Right lobe of liver (tissue), 6 donors: ENCODE data around the gene ELOA. TPM values are rescaled to one million over a fixed set of nuclear protein-coding genes. Genes with fewer than 3 reads are reported as not detected.
A peak's percentile ranks its signal among the peaks of the same experiment; 100 is the strongest.

Experiments used
- ATAC-seq, 4 donors: fragments of 200-7000 bp; cut with Tn5 transposase; one replicate each; pipeline ENCODE4 v1.9.1; 2020; ENCODE audit warnings: mild to moderate bottlenecking in 4 of 4, moderate library complexity in 4 of 4
- DNase-seq, 3 donors: peaks; one replicate each; pipeline ENCODE4 v3.0.0-alpha.2; 2020
- H3K27ac ChIP-seq, 3 donors: fragments of 200-600 bp; one replicate each; pipeline ENCODE4 v1.8.0; 2022
- H3K27me3 ChIP-seq, 2 donors: fragments of 200-600 bp; one replicate each; pipeline ENCODE4 v1.8.0; 2022
- H3K36me3 ChIP-seq, 4 donors: fragments of 200-600 bp; sonication (generic) in 1 of 4; one replicate each; pipeline versions ENCODE4 v1.5.1 to v1.8.0; 2017 to 2022; ENCODE audit warnings: control low read depth in 1 of 4
- H3K4me1 ChIP-seq, 4 donors: fragments of 200-600 bp; sonication (generic) in 1 of 4; one replicate each; pipeline versions ENCODE4 v1.5.1 to v1.8.0; 2017 to 2022; ENCODE audit warnings: control low read depth in 1 of 4
- H3K4me3 ChIP-seq, 3 donors: fragments of 200-600 bp; one replicate each; pipeline ENCODE4 v1.8.0; 2022
- H3K9me3 ChIP-seq, 4 donors: fragments of 200-600 bp; sonication (generic) in 1 of 4; one replicate each; pipeline versions ENCODE4 v1.5.1 to v1.8.0; 2017 to 2022; ENCODE audit warnings: control low read depth in 1 of 4
- CTCF ChIP-seq, 4 donors: fragments of 200-600 bp in 3 of 4; fragments of 450-650 bp in 1 of 4; IDR thresholded peaks; one replicate each; pipeline versions ENCODE4 v1.5.1 to v1.8.0; 2016 to 2022; ENCODE audit warnings: antibody characterized with exemption in 4 of 4, mild to moderate bottlenecking in 2 of 4
- POLR2A ChIP-seq: fragments of 450-650 bp; IDR thresholded peaks from one replicate; pipeline ENCODE4 v1.6.1; 2017; ENCODE audit warnings: antibody characterized with exemption, mild to moderate bottlenecking
- WGBS: methylation state at CpG from one replicate; pipeline ENCODE4 v1.1.6; 2018; ENCODE audit warnings: low coverage, low lambda C conversion rate; ENCODE audit not compliant: insufficient coverage; ENCODE audit errors: missing lambda C conversion rate; 5-methylcytosine and 5-hydroxymethylcytosine counted together
- intact Hi-C, 2 donors: fragments of 100-400 bp; cut with DNase I; formaldehyde crosslinking; loops; one replicate each; pipeline versions ENCODE4 v1.11.2 to v1.14.1; 2022
- total RNA-seq, 6 experiments: library from RNA; depleted of rRNA in 2 of 6; stranded (reverse); fragments of >200 nt in 2 of 6; fragmentation: NEBNext Ultra II Directional in 3 of 6; extraction: Animal tissue kit (Norgen Biotek cat#: 25700) in 3 of 6; gene quantifications; one replicate each; pipeline versions ENCODE4 v1.1.0 to v1.2.4, GENCODE V29; 2016 to 2023
- donor health status: DM: no; HTN: yes; CAD: no.
- donor health status: DM: no; HTN: no; CAD: no.
- donor health status: DM: no; HTN: no; CAD: no.
- donor health status: DM: no; HTN: yes; CAD: no.
- donor health status: DM: no; HTN: yes; CAD: no.

Gene ELOA
- total RNA-seq, 6 experiments from 2014 or later = 21.1 to 42.2 (median 36.1) TPM

GRCh38 chr1:23806280-23806679 lies 63.0 kb downstream of the ELOA start:
- ATAC-seq = no peak
- 72% methylated on average over 6 of the region's 6 CpGs for WGBS
- DNase-seq = no peak
- H3K4me3 ChIP-seq = no peak overlapping the region
- H3K27ac ChIP-seq = no peak overlapping the region
- intact Hi-C loops = loop anchor here in 1 of 2 donors (10.0 kb wide), 1 partner anchor 59 kb away; the partner anchor contains the start of gene FUCA1
- peaks cover 0 to 33% (median 8%) of the 10 kb centered on the region in 4 donors for H3K36me3 ChIP-seq
- no peak for TF ChIP-seq CTCF (IDR thresholded peaks at IDR 0.05)
- H3K27me3 ChIP-seq = no peaks in the 10 kb centered on the region
- peaks cover 0 to 50% (median 16%) of the 10 kb centered on the region in 4 donors for H3K4me1 ChIP-seq
- H3K9me3 ChIP-seq = no peaks in the 10 kb centered on the region

- no peaks in the 10 kb centered on the region for H3K9me3 ChIP-seq
- peak overlapping the region in 1 of 3 donors; percentile 5 for H3K27ac ChIP-seq
- H3K4me3 ChIP-seq = no peak overlapping the region
- intact Hi-C loops = loop anchor here in 1 of 2 donors (10.0 kb wide), 1 partner anchor 57 kb away; the partner anchor contains the start of gene FUCA1
- no peaks in the 10 kb centered on the region for H3K27me3 ChIP-seq
- TF ChIP-seq POLR2A (no peak), CTCF (IDR thresholded peaks at IDR 0.05) (no peak)
- DNase-seq (no peak), ATAC-seq (no peak)
- H3K4me1 ChIP-seq = peaks cover 0 to 38% (median 13%) of the 10 kb centered on the region in 4 donors
- H3K36me3 ChIP-seq = peaks cover 0 to 40% (median 8%) of the 10 kb centered on the region in 4 donors
- WGBS = 70% methylated on average over 3 of the region's 3 CpGs
These were observed 64.2 kb downstream of the ELOA start for GRCh38 chr1:23807453-23807852.

- H3K27me3 ChIP-seq = no peaks in the 10 kb centered on the region
- peaks cover 0 to 30% (median 8%) of the 10 kb centered on the region in 4 donors for H3K4me1 ChIP-seq
- ATAC-seq (peak; percentile 92 to 97 (median 96)), DNase-seq (peak; percentile 86 to 89 (median 87))
- H3K4me3 ChIP-seq = no peak overlapping the region
- H3K27ac ChIP-seq = peak overlapping the region; percentile 22 to 74 (median 38)
- H3K36me3 ChIP-seq = peaks cover 0 to 51% (median 17%) of the 10 kb centered on the region in 4 donors
- 10% methylated on average over 6 of the region's 6 CpGs for WGBS
- peak; percentile 86 to 96 (median 90) for TF ChIP-seq CTCF (IDR thresholded peaks at IDR 0.05)
- TF ChIP-seq POLR2A = no peak
- H3K9me3 ChIP-seq = no peaks in the 10 kb centered on the region
- intact Hi-C loops = loop anchor here in 1 of 2 donors (10.0 kb wide), 1 partner anchor 55 kb away; the partner anchor contains the start of gene FUCA1
These were observed 66.5 kb downstream of the ELOA start for GRCh38 chr1:23809751-23810171.

GRCh38 chr1:23810818-23811540 lies 67.7 kb downstream of the ELOA start:
- Histone ChIP-seq H3K4me1 (peaks cover 0 to 18% (median 8%) of the 10 kb centered on the region in 4 donors), H3K27me3 (no peaks in the 10 kb centered on the region), H3K9me3 (no peaks in the 10 kb centered on the region), H3K4me3 (no peak overlapping the region), H3K36me3 (peaks cover 0 to 61% (median 17%) of the 10 kb centered on the region in 4 donors), H3K27ac (peak overlapping the region in 2 of 3 donors; percentile 38 to 74)
- WGBS = 48% methylated on average over 3 of the region's 3 CpGs
- ATAC-seq = peak; percentile 56 to 74 (median 64)
- intact Hi-C loops = no loop called here
- TF ChIP-seq POLR2A (no peak), CTCF (IDR thresholded peaks at IDR 0.05) (peak; percentile 49 to 75 (median 62))
- DNase-seq = peak in 1 of 3 donors; percentile 56

Other genes with a start within 250 kb of the ELOA start
- gene E2F2, start 212.2 kb upstream of the ELOA start, total RNA-seq = 1 to 10 TPM in 1 of 6 experiments, under 1 TPM in 5; 0.18 to 1.2 (median 0.70) TPM
- gene ID3, start 184.0 kb upstream of the ELOA start, total RNA-seq = 10 to 100 TPM; 12.7 to 44.6 (median 27.0) TPM
- gene RPL11, start 51.7 kb upstream of the ELOA start, total RNA-seq = 100 to 1,000 TPM; 341 to 471 (median 405) TPM
- 10 to 100 TPM; 22.9 to 34.7 (median 30.6) TPM for gene PITHD1, start 34.9 kb downstream of the ELOA start, total RNA-seq
- gene LYPLA2, start 47.7 kb downstream of the ELOA start, total RNA-seq = 10 to 100 TPM; 28.1 to 69.8 (median 32.6) TPM
- gene GALE, start 57.3 kb downstream of the ELOA start, total RNA-seq = 10 to 100 TPM; 25.9 to 46.9 (median 42.0) TPM
- 100 to 1,000 TPM; 143 to 178 (median 160) TPM for gene HMGCL, start 82.0 kb downstream of the ELOA start, total RNA-seq
- gene FUCA1, start 124.8 kb downstream of the ELOA start, total RNA-seq = 10 to 100 TPM; 37.1 to 54.7 (median 45.1) TPM
- under 1 TPM in 4 of 6 experiments, not detected in 2; 0.04 to 0.07 (median 0.06) TPM for gene CNR2, start 169.9 kb downstream of the ELOA start, total RNA-seq
- gene PNRC2, start 216.4 kb downstream of the ELOA start, total RNA-seq = 10 to 100 TPM; 24.3 to 41.2 (median 33.4) TPM
- gene SRSF10, start 236.9 kb downstream of the ELOA start, total RNA-seq = 10 to 100 TPM; 30.6 to 51.5 (median 43.1) TPM